Muscle layer of duodenum (tissue), 2 donors: Measurements from ENCODE around the gene PKP2.
"Not testable (repeated sequence)": the region's sequence is repeated elsewhere in the genome, so short reads cannot be mapped to it uniquely, and the experiment has no call there.

Experiments used
- H3K27ac ChIP-seq: one replicate; pipeline ENCODE4 v1.7.0; 2013; ENCODE audit warnings: mild to moderate bottlenecking, low read length
- H3K27me3 ChIP-seq: one replicate; pipeline ENCODE4 v1.7.0; 2013; ENCODE audit warnings: low read depth, mild to moderate bottlenecking, control low read depth, low read length
- H3K36me3 ChIP-seq, 2 donors: one replicate each; pipeline ENCODE4 v1.7.0; 2013; ENCODE audit warnings: low read length in 2 of 2, control low read depth in 1 of 2, mild to moderate bottlenecking in 1 of 2; ENCODE audit not compliant: insufficient read depth in 2 of 2, control insufficient read depth in 1 of 2
- H3K4me1 ChIP-seq, 2 donors: one replicate each; pipeline ENCODE4 v1.7.0; 2013; ENCODE audit warnings: low read length in 2 of 2, mild to moderate bottlenecking in 2 of 2, control low read depth in 1 of 2, moderate library complexity in 1 of 2; ENCODE audit not compliant: insufficient read depth in 2 of 2, control insufficient read depth in 1 of 2
- H3K4me3 ChIP-seq, 2 donors: one replicate each; pipeline ENCODE4 v1.7.0; 2013; ENCODE audit warnings: low read length in 2 of 2, low read depth in 1 of 2, mild to moderate bottlenecking in 1 of 2
- H3K9me3 ChIP-seq, 2 donors: one replicate each; pipeline ENCODE4 v1.7.0; 2013; ENCODE audit warnings: low read length in 2 of 2, control low read depth in 1 of 2, mild to moderate bottlenecking in 1 of 2; ENCODE audit not compliant: control insufficient read depth in 1 of 2
- donor health status: healthy.

PKP2 gene

GRCh38 chr12:32879066-32879465 lies 17.5 kb downstream of the PKP2 start:
- not testable (repeated sequence) for H3K4me1 ChIP-seq, H3K27me3 ChIP-seq, H3K4me3 ChIP-seq, H3K9me3 ChIP-seq, H3K36me3 ChIP-seq, H3K27ac ChIP-seq

DNA sequence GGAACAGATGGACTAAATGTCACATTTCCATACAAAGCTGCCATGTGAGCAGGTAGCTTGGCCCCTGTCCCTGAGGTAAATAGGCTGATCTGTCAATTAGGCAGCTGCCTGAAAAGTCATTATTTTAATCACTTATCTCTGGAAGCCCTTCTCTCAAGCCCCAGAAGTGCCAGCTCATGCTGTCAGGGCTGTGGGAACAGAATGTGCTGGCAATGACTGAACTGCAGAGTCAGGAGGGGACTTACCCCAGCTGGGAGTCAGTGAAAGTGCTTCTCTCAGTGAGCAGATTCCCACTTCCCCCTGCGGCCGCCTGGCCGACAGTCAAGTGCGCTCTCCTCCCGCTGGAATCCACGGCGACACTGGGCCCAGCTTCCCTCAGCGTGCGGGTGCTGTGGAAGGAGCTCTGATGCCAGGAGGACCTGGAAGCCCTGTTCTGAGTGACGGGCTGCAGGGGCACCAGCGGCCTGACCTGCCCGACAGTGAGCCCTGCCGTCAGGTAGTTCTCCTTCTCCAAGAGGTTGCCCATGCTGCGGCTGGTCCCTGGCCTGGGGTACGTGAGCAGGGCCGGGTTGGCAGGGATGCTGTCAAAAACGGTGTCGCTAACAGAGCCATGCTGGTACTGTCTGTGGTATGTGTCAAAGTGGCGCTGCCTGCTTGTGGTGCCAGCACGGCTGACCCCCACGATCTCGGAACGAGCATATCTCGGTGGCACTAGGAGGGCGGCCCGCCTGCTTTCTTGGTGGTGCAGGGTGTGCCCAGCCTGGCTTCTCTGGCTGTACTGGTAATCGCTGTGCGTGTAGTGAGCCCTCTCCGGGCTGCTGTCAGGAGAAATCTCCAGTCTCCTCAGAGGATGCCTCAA lies 18.7 kb downstream of the PKP2 start:
- Histone ChIP-seq H3K27ac (no peak overlapping the region), H3K4me3 (no peak overlapping the region), H3K4me1 (peaks cover 3 to 7% of the 10 kb centered on the region in 2 donors), H3K36me3 (peaks cover 0 to 7% of the 10 kb centered on the region in 2 donors), H3K9me3 (no peaks in the 10 kb centered on the region), H3K27me3 (no peaks in the 10 kb centered on the region)

- H3K36me3 ChIP-seq, result peaks cover 0 to 7% of the 10 kb centered on the region in 2 donors
These were observed 20.6 kb downstream of the PKP2 start for GRCh38 chr12:32876004-32876403.

DNA sequence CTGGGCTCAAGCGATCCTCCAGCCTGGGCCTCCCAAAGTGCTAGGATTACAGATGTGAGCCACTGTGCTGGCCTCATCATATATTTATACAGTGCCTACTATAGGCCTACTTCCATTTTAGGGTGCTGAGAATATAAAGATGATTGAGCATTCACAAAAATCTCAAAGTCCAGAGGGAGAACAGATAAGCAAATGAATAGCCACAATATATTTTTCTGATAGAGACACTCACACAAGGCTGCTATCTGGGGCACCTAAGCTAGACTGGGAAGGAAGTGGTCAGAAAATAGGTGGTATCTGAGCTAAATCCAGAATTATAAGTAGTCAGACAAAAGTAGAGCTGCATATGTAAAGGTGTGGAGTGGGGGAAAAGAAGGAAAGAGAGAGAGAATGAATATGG lies 21.6 kb downstream of the PKP2 start:
- H3K4me1 ChIP-seq, result peaks cover 0 to 4% of the 10 kb centered on the region in 2 donors
- no peaks in the 10 kb centered on the region for H3K27me3 ChIP-seq
- H3K27ac ChIP-seq, result no peak overlapping the region
- no peak overlapping the region for H3K4me3 ChIP-seq
- no peaks in the 10 kb centered on the region for H3K9me3 ChIP-seq
- H3K36me3 ChIP-seq, result peaks cover 0 to 7% of the 10 kb centered on the region in 2 donors

More at GRCh38 chr12:32876004-32876403, 20.6 kb downstream of the PKP2 start:
- peaks cover 3 to 5% of the 10 kb centered on the region in 2 donors for H3K4me1 ChIP-seq
- H3K27me3 ChIP-seq, result no peaks in the 10 kb centered on the region
- H3K9me3 ChIP-seq, result no peaks in the 10 kb centered on the region
- H3K4me3 ChIP-seq, result no peak overlapping the region
- H3K27ac ChIP-seq, result no peak overlapping the region

- H3K9me3 ChIP-seq, result no peaks in the 10 kb centered on the region
- H3K36me3 ChIP-seq, result peaks cover 0 to 7% of the 10 kb centered on the region in 2 donors
- H3K4me1 ChIP-seq, result peaks cover 0 to 4% of the 10 kb centered on the region in 2 donors
- H3K4me3 ChIP-seq, result no peak overlapping the region
- no peaks in the 10 kb centered on the region for H3K27me3 ChIP-seq
- H3K27ac ChIP-seq, result no peak overlapping the region
These were observed 22.5 kb downstream of the PKP2 start for GRCh38 chr12:32874078-32874477.

DNA sequence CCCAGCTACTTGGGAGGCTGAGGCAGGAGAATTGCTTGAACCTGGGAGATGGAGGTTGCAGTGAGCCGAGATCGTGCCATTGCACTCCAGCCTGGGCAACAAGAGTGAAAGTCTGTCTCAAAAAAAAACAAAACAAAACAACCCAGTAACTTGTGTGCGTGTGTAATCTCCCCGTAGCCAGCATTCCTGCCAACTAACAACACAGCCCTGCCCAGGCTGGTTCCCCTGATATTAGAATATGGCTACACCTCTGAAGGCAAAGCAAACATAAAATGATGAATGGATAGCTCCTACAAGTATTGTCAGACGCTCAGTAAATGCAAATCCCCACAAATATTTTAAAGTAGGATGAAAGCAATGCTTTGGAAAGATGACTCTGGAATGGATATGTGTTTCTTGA lies 24.2 kb downstream of the PKP2 start:
- H3K36me3 ChIP-seq, H3K4me1 ChIP-seq, H3K27me3 ChIP-seq, H3K9me3 ChIP-seq, H3K4me3 ChIP-seq, H3K27ac ChIP-seq: not testable (repeated sequence)

GRCh38 chr12:32870716-32871115 lies 25.9 kb downstream of the PKP2 start:
- Histone ChIP-seq H3K9me3 (no peaks in the 10 kb centered on the region), H3K36me3 (no peaks in the 10 kb centered on the region), H3K27me3 (no peaks in the 10 kb centered on the region), H3K4me3 (no peak overlapping the region), H3K4me1 (no peaks in the 10 kb centered on the region), H3K27ac (no peak overlapping the region)

GRCh38 chr12:32868885-32869284 lies 27.7 kb downstream of the PKP2 start:
- Histone ChIP-seq H3K4me1 (no peaks in the 10 kb centered on the region), H3K9me3 (no peaks in the 10 kb centered on the region), H3K36me3 (no peaks in the 10 kb centered on the region), H3K4me3 (no peak overlapping the region), H3K27me3 (no peaks in the 10 kb centered on the region), H3K27ac (no peak overlapping the region)

GRCh38 chr12:32864731-32865130 lies 31.8 kb downstream of the PKP2 start:
- Histone ChIP-seq H3K36me3 (no peaks in the 10 kb centered on the region), H3K27ac (no peak overlapping the region)

GRCh38 chr12:32863128-32863527 lies 33.4 kb downstream of the PKP2 start:
- no peak overlapping the region for H3K27ac ChIP-seq
- H3K4me3 ChIP-seq, result no peak overlapping the region
- H3K36me3 ChIP-seq, result no peaks in the 10 kb centered on the region
- H3K27me3 ChIP-seq, result no peaks in the 10 kb centered on the region
- no peaks in the 10 kb centered on the region for H3K4me1 ChIP-seq
- H3K9me3 ChIP-seq, result no peaks in the 10 kb centered on the region

More at GRCh38 chr12:32864731-32865130, 31.8 kb downstream of the PKP2 start:
- Histone ChIP-seq H3K9me3 (no peaks in the 10 kb centered on the region), H3K4me1 (no peaks in the 10 kb centered on the region), H3K27me3 (no peaks in the 10 kb centered on the region), H3K4me3 (no peak overlapping the region)

DNA sequence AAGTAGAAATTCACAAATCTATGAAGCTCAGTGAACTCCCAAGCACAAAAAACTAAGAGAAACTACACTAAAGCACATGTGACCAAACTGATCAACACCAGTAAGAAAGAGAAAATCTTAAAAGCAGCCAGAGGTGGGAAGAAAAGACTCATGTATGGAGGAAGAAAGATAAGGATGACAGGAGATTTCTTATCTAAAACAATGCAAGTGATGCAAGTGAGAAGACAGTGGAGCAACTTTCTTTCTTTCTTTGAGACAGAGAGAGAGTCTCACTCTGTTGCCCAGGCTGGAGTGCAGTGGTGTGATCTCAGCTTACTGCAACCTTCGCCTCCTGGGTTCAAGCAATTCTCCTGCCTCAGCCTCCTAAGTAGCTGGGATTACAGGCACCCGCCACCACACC lies 34.9 kb downstream of the PKP2 start:
- H3K27ac ChIP-seq, H3K4me1 ChIP-seq, H3K9me3 ChIP-seq, H3K27me3 ChIP-seq, H3K4me3 ChIP-seq, H3K36me3 ChIP-seq: not testable (repeated sequence)

DNA sequence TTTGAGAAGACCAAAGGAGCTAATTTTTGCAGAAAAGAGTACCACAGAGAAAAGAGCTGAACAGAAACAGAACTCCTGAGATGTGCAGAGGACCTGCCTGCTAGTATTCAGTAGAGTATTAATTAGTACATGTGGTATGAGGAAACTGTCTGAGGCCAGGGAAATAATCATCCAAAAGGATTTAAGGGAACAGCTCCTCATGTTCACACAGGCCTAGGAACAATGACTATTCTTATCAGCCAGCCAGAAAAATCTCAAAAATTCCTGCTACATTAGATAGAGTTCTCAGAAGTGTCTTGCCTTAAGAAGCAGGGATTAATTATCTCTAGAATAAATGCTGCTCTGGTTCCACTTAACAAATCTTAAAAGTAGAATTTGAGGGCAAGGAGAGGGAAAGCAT lies 36.4 kb downstream of the PKP2 start:
- H3K27me3 ChIP-seq, result no peaks in the 10 kb centered on the region
- H3K4me1 ChIP-seq, result no peaks in the 10 kb centered on the region
- no peaks in the 10 kb centered on the region for H3K36me3 ChIP-seq
- no peak overlapping the region for H3K27ac ChIP-seq
- H3K9me3 ChIP-seq, result no peaks in the 10 kb centered on the region
- no peak overlapping the region for H3K4me3 ChIP-seq
